Thoracic aorta (tissue), 2 donors: ENCODE measurements around the gene FAM241B. TPM values are rescaled to one million over a fixed set of nuclear protein-coding genes. Genes with fewer than 3 reads are reported as not detected.

Source experiments
- ATAC-seq: fragments of 150-250 bp; one replicate; pipeline ENCODE4 v1.8.0; 2017; ENCODE audit warnings: low read depth; ENCODE audit not compliant: insufficient number of reproducible peaks, low FRiP score
- DNase-seq: peaks from one replicate; pipeline ENCODE4 v3.0.0-alpha.2; 2020; ENCODE audit warnings: low spot score
- H3K27ac ChIP-seq, 2 donors: fragments of 200-600 bp; sonication (generic); 1 replicate in 1 of 2; 2 replicates in 1 of 2; pipeline ENCODE4 v1.5.1; 2016; ENCODE audit warnings: mild to moderate bottlenecking in 2 of 2, moderate library complexity in 2 of 2
- H3K27me3 ChIP-seq: fragments of 200-600 bp; sonication (generic); replicated peaks from 2 replicates; pipeline ENCODE4 v1.6.0; 2016; ENCODE audit warnings: mild to moderate bottlenecking; ENCODE audit not compliant: insufficient read depth
- H3K36me3 ChIP-seq: fragments of 200-600 bp; sonication (generic); one replicate; pipeline ENCODE4 v1.5.1; 2016
- H3K4me1 ChIP-seq, 2 donors: fragments of 200-600 bp; sonication (generic); 1 replicate in 1 of 2; 2 replicates in 1 of 2; pipeline versions ENCODE4 v1.5.1 to v1.6.0; 2016; ENCODE audit warnings: low read depth in 2 of 2, mild to moderate bottlenecking in 1 of 2; ENCODE audit not compliant: control insufficient read depth in 1 of 2
- H3K4me3 ChIP-seq: fragments of 200-600 bp; sonication (generic); 2 replicates; pipeline ENCODE4 v1.5.1; 2016; ENCODE audit warnings: mild to moderate bottlenecking
- H3K9me3 ChIP-seq: fragments of 200-600 bp; sonication (generic); 2 replicates; pipeline ENCODE4 v1.5.1; 2016
- total RNA-seq, 2 donors: library from RNA; depleted of rRNA; stranded (reverse); fragments of >200 nt; gene quantifications; one replicate each; pipeline versions ENCODE4 v1.1.0 to v1.2.3, GENCODE V29; 2016
- TF ChIP-seq, protein P1 (sequence below): fragments of 200-600 bp; sonication (generic); IDR thresholded peaks from one replicate; pipeline ENCODE4 v1.5.1; 2019; ENCODE audit warnings: antibody characterized with exemption

FAM241B gene
- total RNA-seq, 2 donors from 2014 or later: 2.4 to 7.8 TPM

DNA sequence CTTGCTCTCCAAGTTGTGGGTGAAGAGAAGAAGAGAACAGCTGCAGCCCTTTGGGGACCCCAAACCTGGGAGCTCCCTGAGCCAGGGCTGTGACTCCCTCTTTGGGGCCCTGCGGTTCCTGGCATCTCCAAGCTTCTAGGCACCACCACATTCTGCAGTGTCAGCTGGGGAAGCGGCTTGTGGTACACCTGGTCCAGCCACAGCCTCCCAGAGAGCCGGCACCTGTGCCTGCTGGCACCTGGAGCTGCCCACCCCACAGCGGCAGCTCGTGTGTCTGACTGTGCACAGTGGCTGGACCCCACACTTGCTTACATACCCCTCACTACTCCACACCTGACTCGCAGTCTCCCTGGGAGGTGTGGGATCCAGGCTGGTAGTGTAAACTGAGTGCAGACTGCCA lies 23.5 kb downstream of the FAM241B start:
- TF ChIP-seq, protein P1, sequence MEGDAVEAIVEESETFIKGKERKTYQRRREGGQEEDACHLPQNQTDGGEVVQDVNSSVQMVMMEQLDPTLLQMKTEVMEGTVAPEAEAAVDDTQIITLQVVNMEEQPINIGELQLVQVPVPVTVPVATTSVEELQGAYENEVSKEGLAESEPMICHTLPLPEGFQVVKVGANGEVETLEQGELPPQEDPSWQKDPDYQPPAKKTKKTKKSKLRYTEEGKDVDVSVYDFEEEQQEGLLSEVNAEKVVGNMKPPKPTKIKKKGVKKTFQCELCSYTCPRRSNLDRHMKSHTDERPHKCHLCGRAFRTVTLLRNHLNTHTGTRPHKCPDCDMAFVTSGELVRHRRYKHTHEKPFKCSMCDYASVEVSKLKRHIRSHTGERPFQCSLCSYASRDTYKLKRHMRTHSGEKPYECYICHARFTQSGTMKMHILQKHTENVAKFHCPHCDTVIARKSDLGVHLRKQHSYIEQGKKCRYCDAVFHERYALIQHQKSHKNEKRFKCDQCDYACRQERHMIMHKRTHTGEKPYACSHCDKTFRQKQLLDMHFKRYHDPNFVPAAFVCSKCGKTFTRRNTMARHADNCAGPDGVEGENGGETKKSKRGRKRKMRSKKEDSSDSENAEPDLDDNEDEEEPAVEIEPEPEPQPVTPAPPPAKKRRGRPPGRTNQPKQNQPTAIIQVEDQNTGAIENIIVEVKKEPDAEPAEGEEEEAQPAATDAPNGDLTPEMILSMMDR: no peak
- DNase-seq (no peak), ATAC-seq (no peak)
- H3K4me1 ChIP-seq: no peaks in the 10 kb centered on the region
- H3K27ac ChIP-seq: no peak overlapping the region
- no peak overlapping the region for H3K4me3 ChIP-seq
- H3K27me3 ChIP-seq: no peaks in the 10 kb centered on the region
- H3K36me3 ChIP-seq: no peaks in the 10 kb centered on the region
- no peaks in the 10 kb centered on the region for H3K9me3 ChIP-seq

DNA sequence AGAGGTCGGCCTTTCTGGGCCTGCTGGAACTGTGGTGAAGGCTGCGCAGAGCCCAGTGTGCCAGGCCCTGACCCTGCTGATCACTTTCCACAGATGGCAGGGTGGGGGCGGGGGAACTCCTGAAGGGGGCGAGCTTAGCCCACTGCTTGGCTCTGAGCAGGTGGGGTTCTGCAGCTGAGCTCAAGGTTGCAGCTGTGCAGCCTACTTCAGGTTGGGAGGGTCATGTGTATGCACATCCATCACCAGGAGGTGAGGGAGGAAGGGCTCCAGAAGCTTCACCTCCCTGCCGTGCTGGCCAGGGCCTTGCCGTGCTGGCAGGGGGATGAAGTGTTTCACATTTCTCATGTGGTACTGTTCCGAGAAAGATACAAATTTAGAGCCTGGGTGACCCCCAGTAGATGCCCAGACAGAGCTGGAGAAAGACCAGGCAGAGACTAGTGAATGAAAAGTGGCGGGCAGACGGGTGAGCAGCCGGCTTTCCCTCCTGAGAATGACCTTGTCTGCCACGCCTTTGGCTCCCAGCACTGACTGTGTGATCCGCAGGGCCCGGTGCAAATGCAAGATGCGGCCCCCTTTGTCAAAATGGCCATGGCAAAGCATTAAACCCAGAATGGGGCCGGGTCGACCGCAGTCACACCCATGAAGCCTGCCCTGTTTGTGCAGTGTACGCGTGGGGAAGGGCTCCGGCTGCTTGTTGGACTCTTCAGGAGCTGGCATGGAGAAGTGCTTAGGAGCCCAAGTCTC lies 25.2 kb downstream of the FAM241B start:
- no peaks in the 10 kb centered on the region for H3K27me3 ChIP-seq
- no peaks in the 10 kb centered on the region for H3K36me3 ChIP-seq
- H3K4me1 ChIP-seq: no peaks in the 10 kb centered on the region

DNA sequence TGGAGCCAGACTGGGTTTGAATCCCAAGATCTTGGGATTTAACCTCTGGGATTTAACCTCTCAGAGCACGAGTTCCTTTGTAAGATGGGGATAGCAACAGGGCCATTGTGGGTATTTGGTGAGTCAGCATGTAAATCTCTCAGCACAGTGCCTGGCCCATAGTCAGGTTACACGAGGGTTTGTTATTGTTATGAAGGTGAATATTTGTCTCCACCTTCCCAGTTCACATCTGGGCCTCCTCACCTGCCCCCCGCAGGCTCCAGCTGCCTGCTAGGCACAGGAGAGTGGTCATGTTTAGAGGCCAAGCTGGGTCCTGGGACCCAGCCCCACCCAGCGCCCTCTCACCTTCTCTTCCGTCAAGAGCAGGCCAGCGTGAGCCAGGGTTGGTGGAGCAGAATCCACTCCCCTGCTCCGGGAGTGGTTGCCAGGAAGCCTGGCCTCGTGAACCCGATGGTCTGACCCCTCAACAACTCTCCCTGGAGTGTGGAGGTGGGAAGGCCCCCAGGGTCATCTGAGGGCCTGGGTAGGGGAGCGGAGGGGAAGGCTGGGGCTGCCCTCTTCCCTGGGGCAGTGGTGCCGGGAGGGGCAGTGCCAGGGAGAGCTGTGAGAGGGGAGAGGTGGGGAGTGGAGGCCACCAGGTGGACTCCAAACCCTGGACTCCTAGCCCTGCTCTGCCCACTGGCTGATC lies 26.0 kb downstream of the FAM241B start:
- ATAC-seq: no peak
- no peaks in the 10 kb centered on the region for H3K27me3 ChIP-seq
- TF ChIP-seq, protein P1: no peak

More for the DNA sequence above, 25.2 kb downstream of the FAM241B start:
- TF ChIP-seq, protein P1: no peak
- Histone ChIP-seq H3K4me3 (no peak overlapping the region), H3K27ac (no peak overlapping the region), H3K9me3 (no peaks in the 10 kb centered on the region)
- ATAC-seq: no peak
- no peak for DNase-seq

DNA sequence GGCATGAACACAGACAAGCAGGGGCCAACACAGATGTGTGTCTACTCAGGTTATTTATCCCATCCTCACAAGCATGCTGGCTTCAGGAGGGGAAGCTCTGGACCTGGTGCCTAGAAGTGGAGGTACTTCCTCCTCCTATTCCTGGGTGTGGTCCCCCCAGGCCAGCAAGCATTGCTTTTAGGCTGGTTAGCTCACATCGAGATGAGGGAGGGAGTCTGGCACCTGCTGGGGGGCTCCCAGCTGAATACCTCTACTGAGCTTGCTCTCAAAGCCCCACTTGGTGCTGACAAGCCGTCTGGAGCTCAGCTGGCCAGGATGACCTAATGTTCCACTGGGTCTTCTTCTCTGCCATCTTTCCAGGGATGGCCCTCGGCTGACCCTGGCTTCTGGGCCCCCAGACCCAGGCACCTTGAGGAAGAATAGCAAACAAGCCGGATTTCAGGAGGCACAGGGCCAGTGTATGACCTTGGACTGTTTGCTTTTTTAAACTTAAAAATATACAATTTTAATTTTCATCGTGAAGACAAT lies 26.8 kb downstream of the FAM241B start:
- H3K36me3 ChIP-seq: no peaks in the 10 kb centered on the region
- ATAC-seq (no peak), DNase-seq (no peak)
- TF ChIP-seq, protein P1: no peak
- no peaks in the 10 kb centered on the region for H3K4me1 ChIP-seq
- H3K27ac ChIP-seq: no peak overlapping the region
- H3K27me3 ChIP-seq: no peaks in the 10 kb centered on the region
- H3K4me3 ChIP-seq: no peak overlapping the region
- no peaks in the 10 kb centered on the region for H3K9me3 ChIP-seq

More for the DNA sequence above, 26.0 kb downstream of the FAM241B start:
- no peaks in the 10 kb centered on the region for H3K4me1 ChIP-seq
- no peaks in the 10 kb centered on the region for H3K36me3 ChIP-seq
- no peak overlapping the region for H3K27ac ChIP-seq
- no peaks in the 10 kb centered on the region for H3K9me3 ChIP-seq
- DNase-seq: no peak
- no peak overlapping the region for H3K4me3 ChIP-seq

DNA sequence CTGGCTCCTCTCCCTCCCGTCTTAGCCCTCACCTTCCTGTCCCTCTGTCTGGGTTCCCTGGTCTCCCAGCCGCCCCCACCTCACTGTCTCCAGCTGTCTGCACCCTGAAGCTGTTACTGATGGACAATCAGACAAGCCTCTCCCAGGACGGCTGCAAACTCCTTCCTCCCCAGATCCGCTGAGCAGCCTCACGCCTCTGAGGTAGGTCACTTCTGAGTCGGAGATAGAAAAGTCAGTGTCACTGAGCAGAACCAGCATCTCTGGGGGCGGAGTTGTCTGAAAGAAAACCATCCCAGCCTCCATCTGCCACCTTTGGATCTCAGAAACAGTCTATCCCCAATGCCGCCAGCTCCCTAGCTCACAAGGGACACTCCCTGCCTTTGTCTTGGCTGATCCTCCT lies 27.4 kb downstream of the FAM241B start:
- Histone ChIP-seq H3K4me3 (no peak overlapping the region), H3K9me3 (no peaks in the 10 kb centered on the region), H3K36me3 (no peaks in the 10 kb centered on the region), H3K27ac (no peak overlapping the region), H3K27me3 (no peaks in the 10 kb centered on the region), H3K4me1 (no peaks in the 10 kb centered on the region)
- DNase-seq (no peak), ATAC-seq (no peak)
- TF ChIP-seq, protein P1: no peak
